ENCODE data around the gene CNTNAP2. TPM values are rescaled to one million over a fixed set of nuclear protein-coding genes. Genes with fewer than 3 reads are reported as not detected.
"Not testable (repeated sequence)": the region's sequence is repeated elsewhere in the genome, so short reads cannot be mapped to it uniquely, and the experiment has no call there.

Gene CNTNAP2

GRCh38 chr7:148464947-148465346 lies 2348.3 kb downstream of the CNTNAP2 start:
- Histone ChIP-seq H3K9ac (ENCODE audit: low read length) (no peak overlapping the region), H2BK5ac (ENCODE audit: low read length) (no peak overlapping the region), H3K56ac (ENCODE audit: low read length) (no peak overlapping the region), H3K27me3 (ENCODE audit: insufficient read depth, low read length, poor library complexity) (no peaks in the 10 kb centered on the region), H3K4me1 (ENCODE audit: control insufficient read depth, low read depth, low read length) (no peaks in the 10 kb centered on the region), H3K79me2 (ENCODE audit: control insufficient read depth, insufficient read depth, low read length) (no peaks in the 10 kb centered on the region), H2AK5ac (ENCODE audit: low read length) (no peak overlapping the region), H3K4me3 (ENCODE audit: low read length) (no peak overlapping the region), H4K5ac (ENCODE audit: low read length) (no peak overlapping the region), H3K23ac (ENCODE audit: low read length) (no peak overlapping the region), H3K4me2 (ENCODE audit: low read length) (no peak overlapping the region), H2BK15ac (replicated peaks; ENCODE audit: low read depth) (no peak overlapping the region), H3K18ac (ENCODE audit: low read length) (no peak overlapping the region), H3K36me3 (ENCODE audit: control insufficient read depth, insufficient read depth, low read length) (no peaks in the 10 kb centered on the region), H3K4ac (ENCODE audit: low read depth, low read length) (no peak overlapping the region), H2BK120ac (ENCODE audit: low read depth, low read length) (no peak overlapping the region), H3K79me1 (ENCODE audit: low read length) (no peaks in the 10 kb centered on the region), H3K27ac (ENCODE audit: low read depth, low read length) (no peak overlapping the region), H4K8ac (ENCODE audit: low read depth, low read length) (no peak overlapping the region)
- no peak for DNase-seq
- no CpG with 5 or more reads among the region's 7 CpGs for WGBS (ENCODE audit: extremely low coverage, insufficient coverage, low lambda C conversion rate)

GRCh38 chr7:148465441-148465840 lies 2348.8 kb downstream of the CNTNAP2 start:
- H3K27ac ChIP-seq (ENCODE audit: low read depth, low read length); H2BK120ac ChIP-seq (ENCODE audit: low read depth, low read length); H2BK15ac ChIP-seq (replicated peaks; ENCODE audit: low read depth); H3K4me1 ChIP-seq (ENCODE audit: control insufficient read depth, low read depth, low read length); H3K23ac ChIP-seq (ENCODE audit: low read length); H2AK5ac ChIP-seq (ENCODE audit: low read length); H3K36me3 ChIP-seq (ENCODE audit: control insufficient read depth, insufficient read depth, low read length); H3K56ac ChIP-seq (ENCODE audit: low read length); H3K79me2 ChIP-seq (ENCODE audit: control insufficient read depth, insufficient read depth, low read length); DNase-seq; H3K18ac ChIP-seq (ENCODE audit: low read length); H3K4me2 ChIP-seq (ENCODE audit: low read length); H2BK5ac ChIP-seq (ENCODE audit: low read length); H3K9ac ChIP-seq (ENCODE audit: low read length); H4K8ac ChIP-seq (ENCODE audit: low read depth, low read length); H3K79me1 ChIP-seq (ENCODE audit: low read length); H3K27me3 ChIP-seq (ENCODE audit: insufficient read depth, low read length, poor library complexity); H4K5ac ChIP-seq (ENCODE audit: low read length); H3K4me3 ChIP-seq (ENCODE audit: low read length); H3K4ac ChIP-seq (ENCODE audit: low read depth, low read length): not testable (repeated sequence)
- no CpG with 5 or more reads among the region's 15 CpGs for WGBS (ENCODE audit: extremely low coverage, insufficient coverage, low lambda C conversion rate)

- H2BK15ac ChIP-seq (replicated peaks; ENCODE audit: low read depth), result no peak overlapping the region
- no peak overlapping the region for H3K18ac ChIP-seq (ENCODE audit: low read length)
- no peaks in the 10 kb centered on the region for H3K36me3 ChIP-seq (ENCODE audit: control insufficient read depth, insufficient read depth, low read length)
- DNase-seq, result no peak
- H3K27me3 ChIP-seq (ENCODE audit: insufficient read depth, low read length, poor library complexity), result no peaks in the 10 kb centered on the region
- H3K79me2 ChIP-seq (ENCODE audit: control insufficient read depth, insufficient read depth, low read length), result no peaks in the 10 kb centered on the region
- no peak overlapping the region for H2AK5ac ChIP-seq (ENCODE audit: low read length)
- no peaks in the 10 kb centered on the region for H3K79me1 ChIP-seq (ENCODE audit: low read length)
- H3K56ac ChIP-seq (ENCODE audit: low read length), result no peak overlapping the region
- H2BK120ac ChIP-seq (ENCODE audit: low read depth, low read length), result no peak overlapping the region
- no peak overlapping the region for H4K8ac ChIP-seq (ENCODE audit: low read depth, low read length)
- no peak overlapping the region for H3K9ac ChIP-seq (ENCODE audit: low read length)
- H4K5ac ChIP-seq (ENCODE audit: low read length), result no peak overlapping the region
- no peak overlapping the region for H3K4me2 ChIP-seq (ENCODE audit: low read length)
- WGBS (ENCODE audit: extremely low coverage, insufficient coverage, low lambda C conversion rate), result no CpG with 5 or more reads among the region's 3 CpGs
- H3K4me1 ChIP-seq (ENCODE audit: control insufficient read depth, low read depth, low read length), result no peaks in the 10 kb centered on the region
- no peak overlapping the region for H3K4me3 ChIP-seq (ENCODE audit: low read length)
- H3K27ac ChIP-seq (ENCODE audit: low read depth, low read length), result no peak overlapping the region
- no peak overlapping the region for H3K4ac ChIP-seq (ENCODE audit: low read depth, low read length)
- H2BK5ac ChIP-seq (ENCODE audit: low read length), result no peak overlapping the region
- H3K23ac ChIP-seq (ENCODE audit: low read length), result no peak overlapping the region
Observed at GRCh38 chr7:148466120-148466519, 2349.5 kb downstream of the CNTNAP2 start.

- H4K8ac ChIP-seq (ENCODE audit: low read depth, low read length), result no peak overlapping the region
- H3K27me3 ChIP-seq (ENCODE audit: insufficient read depth, low read length, poor library complexity), result no peaks in the 10 kb centered on the region
Observed at GRCh38 chr7:148468700-148469098, 2352.1 kb downstream of the CNTNAP2 start.

More at GRCh38 chr7:148468700-148469098, 2352.1 kb downstream of the CNTNAP2 start:
- DNase-seq, result no peak
- H3K4ac ChIP-seq (ENCODE audit: low read depth, low read length), result no peak overlapping the region
- no peak overlapping the region for H2BK120ac ChIP-seq (ENCODE audit: low read depth, low read length)
- H3K56ac ChIP-seq (ENCODE audit: low read length), result no peak overlapping the region
- no peak overlapping the region for H2AK5ac ChIP-seq (ENCODE audit: low read length)
- no peaks in the 10 kb centered on the region for H3K4me1 ChIP-seq (ENCODE audit: control insufficient read depth, low read depth, low read length)
- H3K9ac ChIP-seq (ENCODE audit: low read length), result no peak overlapping the region
- no peaks in the 10 kb centered on the region for H3K36me3 ChIP-seq (ENCODE audit: control insufficient read depth, insufficient read depth, low read length)
- no peak overlapping the region for H3K23ac ChIP-seq (ENCODE audit: low read length)
- no peak overlapping the region for H3K4me2 ChIP-seq (ENCODE audit: low read length)
- H4K5ac ChIP-seq (ENCODE audit: low read length), result no peak overlapping the region
- H3K79me2 ChIP-seq (ENCODE audit: control insufficient read depth, insufficient read depth, low read length), result no peaks in the 10 kb centered on the region
- no peak overlapping the region for H2BK15ac ChIP-seq (replicated peaks; ENCODE audit: low read depth)
- no peak overlapping the region for H3K18ac ChIP-seq (ENCODE audit: low read length)
- no peak overlapping the region for H3K4me3 ChIP-seq (ENCODE audit: low read length)
- no peaks in the 10 kb centered on the region for H3K79me1 ChIP-seq (ENCODE audit: low read length)
- no peak overlapping the region for H3K27ac ChIP-seq (ENCODE audit: low read depth, low read length)
- WGBS (ENCODE audit: extremely low coverage, insufficient coverage, low lambda C conversion rate), result no CpG with 5 or more reads among the region's 7 CpGs
- no peak overlapping the region for H2BK5ac ChIP-seq (ENCODE audit: low read length)

Small RNA genes lying within 50 kb of the gene (small RNA-seq; reads per million reads assigned to genes)
- gene AC005518.2 (ENCODE audit: insufficient read depth) (not detected), gene MIR548F4 (ENCODE audit: insufficient read depth) (1.4 reads per million), gene RANP2 (ENCODE audit: insufficient read depth) (not detected), gene RF00012 (ENCODE audit: insufficient read depth) (not detected), gene RF00019 (ENCODE audit: insufficient read depth) (not detected), gene RF02271 (ENCODE audit: insufficient read depth) (not detected), gene RN7SL456P (ENCODE audit: insufficient read depth) (not detected), gene RN7SL72P (ENCODE audit: insufficient read depth) (not detected), gene RNA5SP249 (ENCODE audit: insufficient read depth) (not detected), gene RNU6-1184P (ENCODE audit: insufficient read depth) (not detected)
